HEK293T (cell line): ENCODE data around the gene TGM5.

ENCODE experiments used
- BHLHE40 ChIP-seq: fragments of 450-650 bp; IDR thresholded peaks from 2 replicates; pipeline ENCODE4 v1.6.1; 2016; ENCODE audit warnings: mild to moderate bottlenecking, moderate library complexity, borderline replicate concordance
- SP1 ChIP-seq: fragments of 450-650 bp; IDR thresholded peaks from 2 replicates; pipeline ENCODE4 v1.6.1; 2017

DNA sequence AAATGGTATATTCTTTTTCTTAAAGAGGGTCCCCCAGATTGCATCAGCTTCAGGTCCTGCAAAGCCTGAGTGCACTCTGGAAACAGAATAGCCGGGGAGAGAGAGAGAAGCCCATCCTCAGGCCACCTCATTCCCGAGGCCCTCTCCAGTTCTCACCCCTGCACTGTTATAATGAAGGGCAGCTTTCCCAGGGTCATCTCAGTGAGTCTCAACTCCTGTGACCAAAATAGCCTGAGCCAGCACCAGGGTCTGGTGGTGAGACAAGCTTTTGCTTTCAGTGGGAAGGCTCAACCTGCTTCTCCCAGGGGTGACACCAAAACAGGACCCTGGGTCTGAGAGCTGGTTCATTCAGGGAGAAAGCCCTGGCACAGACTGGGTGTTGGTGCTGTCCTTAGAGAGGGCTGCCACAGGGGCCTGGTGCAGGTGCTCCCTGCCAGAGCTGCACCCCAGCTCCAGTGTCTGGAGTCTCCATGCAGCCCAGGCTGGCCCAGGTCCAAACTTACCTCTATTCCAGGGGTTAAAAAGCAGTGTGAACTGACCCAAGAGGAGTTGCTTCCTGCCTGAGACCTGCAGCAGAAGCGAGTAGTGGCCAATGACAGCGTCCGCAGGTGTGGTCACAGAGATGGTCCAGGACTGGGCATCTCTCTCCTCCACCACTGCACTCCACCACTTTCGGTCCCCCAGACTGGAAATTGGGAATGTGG lies 52.0 kb downstream of the TGM5 start:
- TF ChIP-seq SP1 (no peak), BHLHE40 (no peak)
